Measurements from ENCODE around the gene MAP4.

The MAP4 gene

DNA sequence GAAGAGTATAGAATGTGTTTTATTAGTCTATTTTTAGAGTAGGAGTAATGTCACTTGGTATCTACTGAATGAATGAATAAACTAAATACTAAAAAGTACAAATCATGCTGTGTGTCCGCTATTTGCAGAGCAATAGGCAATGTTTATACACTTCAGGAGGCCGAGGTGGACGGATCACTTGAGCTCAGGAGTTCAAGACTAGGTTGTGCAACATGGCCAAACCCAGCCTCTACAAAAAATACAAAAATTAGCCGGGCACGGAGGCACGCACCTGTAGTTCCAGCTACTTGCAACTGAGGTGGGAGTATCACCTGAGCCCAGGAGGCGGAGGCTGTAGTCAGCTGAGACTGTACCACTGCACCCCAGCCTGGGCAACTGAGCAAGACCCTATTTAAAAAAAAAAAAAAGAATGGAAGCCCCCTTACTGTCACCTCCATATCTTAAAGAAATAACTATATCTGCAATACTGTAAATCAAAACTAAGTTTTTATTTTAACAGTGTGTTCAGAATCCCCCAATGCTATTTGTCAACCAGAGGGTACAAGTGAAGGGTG is 114.9 kb downstream of the MAP4 start:
- TF ChIP-seq, protein P1, sequence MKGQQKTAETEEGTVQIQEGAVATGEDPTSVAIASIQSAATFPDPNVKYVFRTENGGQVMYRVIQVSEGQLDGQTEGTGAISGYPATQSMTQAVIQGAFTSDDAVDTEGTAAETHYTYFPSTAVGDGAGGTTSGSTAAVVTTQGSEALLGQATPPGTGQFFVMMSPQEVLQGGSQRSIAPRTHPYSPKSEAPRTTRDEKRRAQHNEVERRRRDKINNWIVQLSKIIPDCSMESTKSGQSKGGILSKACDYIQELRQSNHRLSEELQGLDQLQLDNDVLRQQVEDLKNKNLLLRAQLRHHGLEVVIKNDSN (IDR thresholded peaks at IDR 0.05) = no peak
- TF ChIP-seq TEAD4 (IDR thresholded peaks at IDR 0.05) (no peak), CEBPB (IDR thresholded peaks at IDR 0.05) (no peak), ZBTB7A (IDR thresholded peaks at IDR 0.05; ENCODE audit: low read depth) (no peak), NFIC (IDR thresholded peaks at IDR 0.05) (no peak), YY1 (IDR thresholded peaks at IDR 0.05; ENCODE audit: low read depth) (no peak), CREB1 (IDR thresholded peaks at IDR 0.05; ENCODE audit: low read depth) (no peak)
- TF ChIP-seq, protein P2, sequence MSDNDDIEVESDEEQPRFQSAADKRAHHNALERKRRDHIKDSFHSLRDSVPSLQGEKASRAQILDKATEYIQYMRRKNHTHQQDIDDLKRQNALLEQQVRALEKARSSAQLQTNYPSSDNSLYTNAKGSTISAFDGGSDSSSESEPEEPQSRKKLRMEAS (IDR thresholded peaks at IDR 0.05) = no peak

DNA sequence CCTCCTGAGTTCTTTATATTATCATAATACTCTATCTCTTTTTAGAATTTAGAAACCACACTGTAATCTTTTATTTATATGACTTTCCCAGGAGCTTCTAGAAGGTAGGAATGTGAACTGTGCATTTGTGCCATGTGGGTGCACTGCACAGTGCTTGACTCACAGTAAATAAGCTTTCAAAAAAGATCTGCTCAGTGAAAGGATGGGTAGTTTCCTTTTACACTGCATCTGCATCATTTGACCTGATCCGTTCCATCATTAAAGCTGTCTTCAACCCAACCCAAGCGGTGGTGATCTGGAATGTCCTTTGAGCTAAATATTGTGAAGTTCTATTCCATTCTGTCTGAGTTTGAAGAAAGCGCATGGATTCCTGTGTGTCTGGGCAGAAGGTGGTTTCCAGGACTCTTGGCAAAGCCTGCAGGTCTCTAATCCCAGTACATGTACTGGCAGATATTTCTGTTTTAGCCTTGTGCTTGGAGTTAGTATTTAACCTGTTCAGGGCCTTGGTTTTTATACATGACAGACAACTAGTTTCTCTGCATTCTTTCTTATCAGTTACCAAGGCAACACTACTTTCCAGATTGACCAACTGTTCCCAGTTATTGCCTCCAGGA is 116.6 kb downstream of the MAP4 start:
- TF ChIP-seq TCF12 (IDR thresholded peaks at IDR 0.05; ENCODE audit: low read depth) = no peak
- TF ChIP-seq EGR1 (IDR thresholded peaks at IDR 0.05) = no peak
- no peak for TF ChIP-seq FOXM1 (IDR thresholded peaks at IDR 0.05; ENCODE audit: borderline replicate concordance, low read depth)
- TF ChIP-seq RAD21 (IDR thresholded peaks at IDR 0.05; ENCODE audit: low read depth) = no peak
- TF ChIP-seq EP300 (IDR thresholded peaks at IDR 0.05; ENCODE audit: borderline replicate concordance) = no peak
- TF ChIP-seq, protein P3, sequence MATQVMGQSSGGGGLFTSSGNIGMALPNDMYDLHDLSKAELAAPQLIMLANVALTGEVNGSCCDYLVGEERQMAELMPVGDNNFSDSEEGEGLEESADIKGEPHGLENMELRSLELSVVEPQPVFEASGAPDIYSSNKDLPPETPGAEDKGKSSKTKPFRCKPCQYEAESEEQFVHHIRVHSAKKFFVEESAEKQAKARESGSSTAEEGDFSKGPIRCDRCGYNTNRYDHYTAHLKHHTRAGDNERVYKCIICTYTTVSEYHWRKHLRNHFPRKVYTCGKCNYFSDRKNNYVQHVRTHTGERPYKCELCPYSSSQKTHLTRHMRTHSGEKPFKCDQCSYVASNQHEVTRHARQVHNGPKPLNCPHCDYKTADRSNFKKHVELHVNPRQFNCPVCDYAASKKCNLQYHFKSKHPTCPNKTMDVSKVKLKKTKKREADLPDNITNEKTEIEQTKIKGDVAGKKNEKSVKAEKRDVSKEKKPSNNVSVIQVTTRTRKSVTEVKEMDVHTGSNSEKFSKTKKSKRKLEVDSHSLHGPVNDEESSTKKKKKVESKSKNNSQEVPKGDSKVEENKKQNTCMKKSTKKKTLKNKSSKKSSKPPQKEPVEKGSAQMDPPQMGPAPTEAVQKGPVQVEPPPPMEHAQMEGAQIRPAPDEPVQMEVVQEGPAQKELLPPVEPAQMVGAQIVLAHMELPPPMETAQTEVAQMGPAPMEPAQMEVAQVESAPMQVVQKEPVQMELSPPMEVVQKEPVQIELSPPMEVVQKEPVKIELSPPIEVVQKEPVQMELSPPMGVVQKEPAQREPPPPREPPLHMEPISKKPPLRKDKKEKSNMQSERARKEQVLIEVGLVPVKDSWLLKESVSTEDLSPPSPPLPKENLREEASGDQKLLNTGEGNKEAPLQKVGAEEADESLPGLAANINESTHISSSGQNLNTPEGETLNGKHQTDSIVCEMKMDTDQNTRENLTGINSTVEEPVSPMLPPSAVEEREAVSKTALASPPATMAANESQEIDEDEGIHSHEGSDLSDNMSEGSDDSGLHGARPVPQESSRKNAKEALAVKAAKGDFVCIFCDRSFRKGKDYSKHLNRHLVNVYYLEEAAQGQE (IDR thresholded peaks at IDR 0.05; ENCODE audit: low read depth) = no peak
- no peak for TF ChIP-seq CREB1 (IDR thresholded peaks at IDR 0.05; ENCODE audit: low read depth)
- TF ChIP-seq CEBPB (IDR thresholded peaks at IDR 0.05) = no peak
- TF ChIP-seq TEAD4 (IDR thresholded peaks at IDR 0.05) = no peak
- TF ChIP-seq NFIC (IDR thresholded peaks at IDR 0.05) = no peak

DNA sequence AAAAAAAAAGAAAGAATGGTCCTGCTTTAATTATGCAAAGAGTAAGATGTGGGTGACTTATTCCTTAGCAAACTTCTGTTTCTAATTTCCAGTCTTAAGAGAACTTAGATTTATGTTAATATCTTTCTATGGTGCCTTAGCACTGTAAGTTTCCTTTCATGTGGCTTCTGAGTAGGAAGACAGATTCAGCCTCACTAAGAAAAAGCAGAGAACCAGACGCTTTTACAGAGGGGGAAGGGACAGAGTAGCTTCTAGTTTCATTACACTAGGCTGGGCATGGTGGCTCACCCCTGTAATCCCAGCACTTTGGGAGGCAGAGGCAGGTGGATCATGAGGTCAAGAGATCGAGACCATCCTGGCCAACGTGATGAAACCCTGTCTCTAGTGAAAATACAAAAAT is 118.3 kb downstream of the MAP4 start:
- no peak for TF ChIP-seq EGR1 (IDR thresholded peaks at IDR 0.05)
- TF ChIP-seq, protein P3 (IDR thresholded peaks at IDR 0.05; ENCODE audit: low read depth) = no peak
- no peak for TF ChIP-seq TAF1 (IDR thresholded peaks at IDR 0.05; ENCODE audit: low read depth)
- no peak for TF ChIP-seq TCF12 (IDR thresholded peaks at IDR 0.05; ENCODE audit: low read depth)
- TF ChIP-seq EP300 (IDR thresholded peaks at IDR 0.05; ENCODE audit: borderline replicate concordance) = no peak
- no peak for TF ChIP-seq CREB1 (IDR thresholded peaks at IDR 0.05; ENCODE audit: low read depth)
- no peak for TF ChIP-seq ZBTB7A (IDR thresholded peaks at IDR 0.05; ENCODE audit: low read depth)
- TF ChIP-seq RAD21 (IDR thresholded peaks at IDR 0.05; ENCODE audit: low read depth) = no peak
- TF ChIP-seq, protein P1 (IDR thresholded peaks at IDR 0.05) = no peak
- TF ChIP-seq, protein P2 (IDR thresholded peaks at IDR 0.05) = no peak
- TF ChIP-seq FOXM1 (IDR thresholded peaks at IDR 0.05; ENCODE audit: borderline replicate concordance, low read depth) = no peak
- TF ChIP-seq TEAD4 (IDR thresholded peaks at IDR 0.05) = no peak
- TF ChIP-seq YY1 (IDR thresholded peaks at IDR 0.05; ENCODE audit: low read depth) = no peak
- TF ChIP-seq CEBPB (IDR thresholded peaks at IDR 0.05) = no peak
- no peak for TF ChIP-seq NFIC (IDR thresholded peaks at IDR 0.05)

DNA sequence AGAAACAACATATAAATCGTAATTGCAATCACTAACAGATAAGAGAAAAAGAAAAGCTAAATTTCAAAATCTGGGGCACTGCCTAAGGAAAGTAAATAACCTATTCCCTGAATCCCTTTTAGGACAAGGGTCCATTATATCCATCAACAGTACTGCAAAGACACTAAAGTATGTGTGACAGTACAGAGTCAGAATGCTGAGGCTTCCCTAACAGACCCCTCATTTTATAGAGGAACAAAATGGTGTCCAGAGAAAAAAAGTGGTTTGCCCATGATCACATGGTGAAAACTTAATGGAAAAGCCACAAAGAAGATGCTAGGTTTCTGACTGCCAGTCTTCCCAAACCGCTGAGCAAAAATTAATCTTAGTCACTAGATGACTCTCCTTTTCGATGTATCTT is 119.5 kb downstream of the MAP4 start:
- TF ChIP-seq, protein P2 (IDR thresholded peaks at IDR 0.05) = no peak
- TF ChIP-seq, protein P1 (IDR thresholded peaks at IDR 0.05) = no peak
- no peak for TF ChIP-seq TAF1 (IDR thresholded peaks at IDR 0.05; ENCODE audit: low read depth)
- TF ChIP-seq YY1 (IDR thresholded peaks at IDR 0.05; ENCODE audit: low read depth) = no peak
- no peak for TF ChIP-seq CEBPB (IDR thresholded peaks at IDR 0.05)
- no peak for TF ChIP-seq ZBTB7A (IDR thresholded peaks at IDR 0.05; ENCODE audit: low read depth)
- TF ChIP-seq NFIC (IDR thresholded peaks at IDR 0.05) = no peak
- no peak for TF ChIP-seq EGR1 (IDR thresholded peaks at IDR 0.05)
- TF ChIP-seq, protein P3 (IDR thresholded peaks at IDR 0.05; ENCODE audit: low read depth) = no peak

All from Ishikawa (cell line).